KMS-11 (cell line): ENCODE results near the gene MOG.

ENCODE experiments used
- H2AFZ ChIP-seq: fragments of 200-600 bp; sonication (generic); 2 replicates; pipeline ENCODE4 v1.6.1; 2016; ENCODE audit warnings: antibody characterized with exemption, mixed run types, low read depth
- H3K27ac ChIP-seq: fragments of 200-600 bp; sonication (generic); 2 replicates; pipeline ENCODE4 v1.6.1; 2016; ENCODE audit warnings: mild to moderate bottlenecking, mixed run types
- H3K27me3 ChIP-seq: fragments of 200-600 bp; sonication (generic); 2 replicates; pipeline ENCODE4 v1.6.1; 2017; ENCODE audit warnings: mild to moderate bottlenecking, low read depth, mixed run types, moderate library complexity; ENCODE audit not compliant: insufficient read depth
- H3K36me3 ChIP-seq: fragments of 200-600 bp; sonication (generic); 2 replicates; pipeline ENCODE4 v1.6.1; 2017; ENCODE audit warnings: mild to moderate bottlenecking, mixed run types; ENCODE audit not compliant: insufficient read depth
- H3K4me1 ChIP-seq: fragments of 200-600 bp; sonication (generic); 2 replicates; pipeline ENCODE4 v1.6.1; 2016; ENCODE audit warnings: mild to moderate bottlenecking, low read depth, mixed run types; ENCODE audit not compliant: poor library complexity, severe bottlenecking
- H3K4me2 ChIP-seq: fragments of 200-600 bp; sonication (generic); 2 replicates; pipeline ENCODE4 v1.7.0; 2016; ENCODE audit warnings: mild to moderate bottlenecking, mixed run types
- H3K4me3 ChIP-seq: fragments of 200-600 bp; sonication (generic); IDR thresholded peaks from 2 replicates; pipeline ENCODE4 v1.6.1; 2017; ENCODE audit warnings: low read depth, low read length, mixed read lengths; ENCODE audit not compliant: insufficient read depth
- H3K79me2 ChIP-seq: fragments of 200-600 bp; sonication (generic); 2 replicates; pipeline ENCODE4 v1.6.1; 2016; ENCODE audit warnings: low read depth, mixed run types; ENCODE audit not compliant: insufficient read depth
- H3K9ac ChIP-seq: fragments of 200-600 bp; sonication (generic); 2 replicates; pipeline ENCODE4 v1.6.1; 2016; ENCODE audit warnings: mild to moderate bottlenecking, mixed run types
- H4K20me1 ChIP-seq: fragments of 200-600 bp; sonication (generic); 2 replicates; pipeline ENCODE4 v1.6.1; 2016; ENCODE audit warnings: mild to moderate bottlenecking, mixed run types; ENCODE audit not compliant: insufficient read depth
- CTCF ChIP-seq: fragments of 200-600 bp; sonication (generic); conservative IDR thresholded peaks from 2 replicates; pipeline ENCODE4 v1.6.1; 2017; ENCODE audit warnings: low read depth, mild to moderate bottlenecking, antibody characterized with exemption, low read length, moderate library complexity, mixed read lengths

The MOG gene

GRCh38 chr6:29629571-29629970, 27.3 kb upstream of the MOG start:
- peak overlapping the region; percentile 73; the same call in 1 of the 2 replicates for H3K4me2 ChIP-seq

GRCh38 chr6:29630315-29630714, 26.6 kb upstream of the MOG start:
- Histone ChIP-seq H4K20me1 (no peaks in the 10 kb centered on the region), H3K4me2 (no peak overlapping the region), H3K27ac (no peak overlapping the region), H3K79me2 (no peaks in the 10 kb centered on the region), H3K27me3 (no peaks in the 10 kb centered on the region), H3K4me1 (peaks cover 15% of the 10 kb centered on the region), H2AFZ (no peak overlapping the region), H3K9ac (no peak overlapping the region), H3K36me3 (no peaks in the 10 kb centered on the region), H3K4me3 (no peak overlapping the region)
- TF ChIP-seq CTCF = no peak

More at GRCh38 chr6:29629571-29629970, 27.3 kb upstream of the MOG start:
- Histone ChIP-seq H3K27ac (no peak overlapping the region), H3K4me3 (no peak overlapping the region), H3K36me3 (no peaks in the 10 kb centered on the region), H3K9ac (no peak overlapping the region), H3K79me2 (no peaks in the 10 kb centered on the region), H4K20me1 (no peaks in the 10 kb centered on the region), H3K4me1 (peaks cover 15% of the 10 kb centered on the region), H3K27me3 (no peaks in the 10 kb centered on the region), H2AFZ (no peak overlapping the region)
- no peak for TF ChIP-seq CTCF

- Histone ChIP-seq H3K27me3 (no peaks in the 10 kb centered on the region), H3K4me2 (peak overlapping the region; percentile 29), H3K4me3 (no peak overlapping the region), H2AFZ (no peak overlapping the region), H3K27ac (no peak overlapping the region), H3K79me2 (no peaks in the 10 kb centered on the region), H4K20me1 (no peaks in the 10 kb centered on the region), H3K4me1 (peaks cover 15% of the 10 kb centered on the region), H3K36me3 (no peaks in the 10 kb centered on the region), H3K9ac (no peak overlapping the region)
- no peak for TF ChIP-seq CTCF
These were observed 25.6 kb upstream of the MOG start for GRCh38 chr6:29631209-29631810.

GRCh38 chr6:29631860-29632731, 24.8 kb upstream of the MOG start:
- Histone ChIP-seq H3K36me3 (no peaks in the 10 kb centered on the region), H3K27ac (no peak overlapping the region), H3K4me3 (no peak overlapping the region), H4K20me1 (no peaks in the 10 kb centered on the region), H3K79me2 (no peaks in the 10 kb centered on the region), H3K4me2 (peak overlapping the region; percentile 29), H2AFZ (peak overlapping the region; percentile 49; the same call in 1 of the 2 replicates), H3K4me1 (peaks cover 15% of the 10 kb centered on the region), H3K9ac (peak overlapping the region; percentile 13; the same call in 1 of the 2 replicates), H3K27me3 (no peaks in the 10 kb centered on the region)
- no peak for TF ChIP-seq CTCF
